Ovary (tissue), 3 donors: Measurements from ENCODE around the gene TSPAN5.

ENCODE experiments used
- CTCF ChIP-seq, 3 donors: fragments of 450-650 bp in 2 of 3; fragments of 200-600 bp in 1 of 3; IDR thresholded peaks; one replicate each; pipeline versions ENCODE4 v1.5.1 to v1.8.0; 2016 to 2022; ENCODE audit warnings: antibody characterized with exemption in 3 of 3, mild to moderate bottlenecking in 1 of 3
- POLR2A ChIP-seq: fragments of 450-650 bp; IDR thresholded peaks from one replicate; pipeline ENCODE4 v1.6.1; 2017; ENCODE audit warnings: antibody characterized with exemption, mild to moderate bottlenecking, moderate library complexity
- donor health status: DM: no; HTN: no; CAD: no.

DNA sequence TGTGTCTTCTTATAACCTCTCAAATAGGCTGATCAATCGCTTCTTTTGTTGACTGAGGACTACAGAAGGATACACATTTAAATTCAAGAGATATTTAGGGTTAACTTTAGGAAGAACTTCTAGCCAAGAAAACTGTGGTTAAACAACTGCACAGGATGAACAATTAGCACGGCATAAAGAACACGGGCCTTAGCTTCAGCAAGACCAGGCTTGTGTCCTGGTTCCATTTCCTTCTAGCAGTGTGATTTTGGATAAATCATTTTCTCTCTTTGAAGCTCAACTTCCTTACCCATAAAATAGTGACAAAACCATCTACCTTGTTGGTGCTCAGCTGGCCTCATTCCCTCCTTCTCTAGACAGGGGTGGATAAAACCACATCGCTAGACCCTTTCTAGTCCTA lies 117.6 kb downstream of the TSPAN5 start:
- TF ChIP-seq CTCF (IDR thresholded peaks at IDR 0.05) (no peak), POLR2A (no peak)
